ENCODE measurements around the gene CLK3. TPM values are rescaled to one million over a fixed set of nuclear protein-coding genes. Genes with fewer than 3 reads are reported as not detected.
A peak's percentile ranks its signal among the peaks of the same experiment; 100 is the strongest.

The CLK3 gene
- total RNA-seq, 1 donor from 2014 or later, result 51.4 TPM

DNA sequence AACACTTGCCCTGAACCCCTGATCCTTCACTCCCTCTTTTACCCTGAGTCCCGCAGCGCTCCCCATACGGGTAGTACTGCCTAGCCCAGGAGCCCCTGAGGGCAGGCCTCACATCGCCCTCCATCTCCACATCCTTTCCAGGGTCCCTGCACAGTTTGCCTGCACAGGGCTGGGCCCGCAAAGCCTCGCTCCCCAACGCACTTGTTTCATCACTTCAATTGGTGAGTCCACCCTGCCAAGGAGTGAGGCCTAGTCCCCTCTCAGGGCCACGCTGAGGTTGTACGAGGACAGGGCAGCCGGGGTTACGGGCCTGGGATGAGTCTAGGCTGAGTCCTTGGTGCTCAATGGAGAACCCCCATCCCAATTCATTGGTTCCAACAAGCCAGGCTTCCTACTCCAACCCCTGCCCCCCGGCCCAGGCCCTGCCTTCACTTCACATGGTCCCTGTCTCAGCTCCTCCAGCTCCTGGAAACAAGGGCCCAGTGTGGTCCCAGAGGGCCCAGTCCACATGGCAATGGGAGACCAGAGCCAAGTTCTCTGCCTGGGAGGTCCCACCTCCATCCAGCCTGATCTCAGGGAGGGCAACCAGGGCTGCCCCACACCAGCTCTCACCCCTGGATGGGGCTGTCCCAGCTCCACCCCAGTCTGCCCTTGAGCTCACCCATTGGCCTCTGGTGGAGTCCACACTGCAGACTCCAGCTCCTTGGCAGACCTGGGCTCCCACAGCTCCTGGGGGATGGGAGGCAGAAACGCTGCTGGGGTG, 12.4 kb upstream of the CLK3 start:
- DNase-seq (ENCODE audit: low spot score), result no peak

GRCh38 chr15:74603789-74604705, 11.6 kb upstream of the CLK3 start:
- no peak for DNase-seq (ENCODE audit: low spot score)

- no peak for DNase-seq (ENCODE audit: low spot score)
Observed at GRCh38 chr15:74604983-74605794, 10.4 kb upstream of the CLK3 start.

GRCh38 chr15:74605795-74606150, 9.9 kb upstream of the CLK3 start:
- no peak for DNase-seq (ENCODE audit: low spot score)

GRCh38 chr15:74608786-74609185, 6.8 kb upstream of the CLK3 start:
- no peak for DNase-seq (ENCODE audit: low spot score)

GRCh38 chr15:74609938-74610301, 5.7 kb upstream of the CLK3 start:
- DNase-seq (ENCODE audit: low spot score), result no peak

DNA sequence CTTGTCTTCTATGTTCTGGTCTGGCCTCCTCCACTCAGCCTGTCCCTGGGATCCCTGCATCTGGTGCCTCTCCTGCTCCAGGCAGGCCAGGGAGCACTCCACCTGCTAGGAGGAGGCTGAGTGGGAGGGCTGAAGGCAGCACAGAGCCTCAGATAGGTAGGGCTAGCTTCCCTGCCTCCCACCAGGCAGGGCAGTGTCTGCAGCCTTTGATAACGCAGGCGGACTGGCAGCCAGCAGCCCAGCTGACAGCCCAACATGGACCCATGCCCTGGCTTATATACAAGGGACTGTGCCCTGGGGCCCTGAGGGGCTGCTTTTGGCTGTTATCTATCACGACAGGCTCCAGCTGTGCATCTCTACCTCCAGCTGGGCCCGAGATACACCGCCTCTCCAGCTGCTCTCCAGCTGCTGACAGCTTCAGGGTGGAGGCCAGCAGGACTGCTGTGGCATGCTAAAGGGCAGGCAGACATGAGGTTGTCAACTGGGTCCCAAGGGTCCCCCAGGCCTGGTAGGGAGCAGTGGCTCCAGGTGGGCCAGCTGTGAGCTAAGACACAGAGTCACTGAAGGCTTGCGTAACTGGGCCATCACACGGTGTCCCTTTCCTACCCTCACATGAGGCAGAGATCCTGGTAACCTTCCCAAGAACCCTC, 5.2 kb upstream of the CLK3 start:
- no peak for DNase-seq (ENCODE audit: low spot score)

DNA sequence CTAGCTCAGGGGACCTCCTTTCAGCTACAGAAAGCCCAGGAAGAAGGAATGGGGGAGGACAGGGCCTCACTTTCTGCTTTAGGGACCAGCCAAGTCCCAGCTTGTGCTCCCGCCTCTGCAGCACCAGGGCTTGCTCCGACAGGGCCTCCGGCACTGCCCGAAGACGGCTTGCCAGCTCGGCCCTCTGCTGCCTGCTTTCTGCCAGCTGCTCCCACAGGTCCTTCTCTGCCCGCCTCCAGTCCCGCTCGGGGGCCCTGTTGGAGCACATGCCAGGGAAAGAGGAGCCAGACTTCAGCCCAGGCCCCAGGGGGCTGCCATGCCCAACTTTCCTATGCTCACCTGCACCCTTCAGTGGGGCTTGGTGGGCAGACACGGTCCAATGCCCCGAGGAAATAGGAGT, 4.3 kb upstream of the CLK3 start:
- no peak for DNase-seq (ENCODE audit: low spot score)

GRCh38 chr15:74611834-74612233, 3.8 kb upstream of the CLK3 start:
- no peak for DNase-seq (ENCODE audit: low spot score)

GRCh38 chr15:74612677-74613076, 3.0 kb upstream of the CLK3 start:
- no peak for DNase-seq (ENCODE audit: low spot score)

DNA sequence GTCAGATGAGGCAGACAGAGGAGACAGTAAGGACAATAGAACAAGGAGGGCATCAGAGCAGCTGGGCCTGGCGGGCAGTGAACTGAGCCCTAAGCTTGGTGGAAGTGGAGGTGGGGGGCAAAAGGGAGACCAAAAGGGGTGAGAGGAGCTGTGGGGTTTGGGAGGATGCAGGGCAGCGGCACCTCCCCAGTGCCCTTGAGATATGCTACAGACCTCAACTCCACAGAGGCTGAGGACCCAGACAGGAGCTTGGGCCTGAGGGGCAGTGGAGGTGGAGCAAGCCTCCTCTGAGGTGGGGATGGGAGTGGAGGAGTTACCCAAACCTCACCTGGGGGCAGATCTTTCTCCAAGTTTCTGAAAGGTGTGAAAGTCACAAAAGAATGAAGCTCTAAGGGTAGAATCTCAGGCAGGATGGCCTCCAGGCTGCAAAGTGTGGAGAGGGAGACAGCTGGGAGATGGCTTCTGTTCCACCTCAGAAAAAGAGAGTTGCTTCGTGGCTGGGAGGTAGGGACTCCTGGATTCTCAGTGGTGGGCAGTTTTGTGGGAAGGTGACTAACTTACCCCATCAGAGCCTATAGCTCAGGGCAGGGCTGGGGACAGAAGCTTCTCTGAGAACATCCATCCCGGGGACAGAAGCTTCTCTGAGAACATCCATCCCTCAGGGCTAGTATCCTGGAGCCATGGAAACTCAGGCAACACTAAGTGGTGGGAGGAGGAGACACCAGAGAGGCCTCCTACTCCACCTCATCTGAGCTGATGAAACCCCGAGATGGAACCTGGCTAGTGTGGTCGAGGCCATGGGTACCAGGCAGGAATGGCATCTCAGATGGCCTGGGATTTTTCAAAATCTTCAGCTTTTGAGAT, 2.3 kb upstream of the CLK3 start:
- DNase-seq (ENCODE audit: low spot score), result no peak

- DNase-seq (ENCODE audit: low spot score), result no peak
Observed at GRCh38 chr15:74613953-74614743, 1.5 kb upstream of the CLK3 start.

DNA sequence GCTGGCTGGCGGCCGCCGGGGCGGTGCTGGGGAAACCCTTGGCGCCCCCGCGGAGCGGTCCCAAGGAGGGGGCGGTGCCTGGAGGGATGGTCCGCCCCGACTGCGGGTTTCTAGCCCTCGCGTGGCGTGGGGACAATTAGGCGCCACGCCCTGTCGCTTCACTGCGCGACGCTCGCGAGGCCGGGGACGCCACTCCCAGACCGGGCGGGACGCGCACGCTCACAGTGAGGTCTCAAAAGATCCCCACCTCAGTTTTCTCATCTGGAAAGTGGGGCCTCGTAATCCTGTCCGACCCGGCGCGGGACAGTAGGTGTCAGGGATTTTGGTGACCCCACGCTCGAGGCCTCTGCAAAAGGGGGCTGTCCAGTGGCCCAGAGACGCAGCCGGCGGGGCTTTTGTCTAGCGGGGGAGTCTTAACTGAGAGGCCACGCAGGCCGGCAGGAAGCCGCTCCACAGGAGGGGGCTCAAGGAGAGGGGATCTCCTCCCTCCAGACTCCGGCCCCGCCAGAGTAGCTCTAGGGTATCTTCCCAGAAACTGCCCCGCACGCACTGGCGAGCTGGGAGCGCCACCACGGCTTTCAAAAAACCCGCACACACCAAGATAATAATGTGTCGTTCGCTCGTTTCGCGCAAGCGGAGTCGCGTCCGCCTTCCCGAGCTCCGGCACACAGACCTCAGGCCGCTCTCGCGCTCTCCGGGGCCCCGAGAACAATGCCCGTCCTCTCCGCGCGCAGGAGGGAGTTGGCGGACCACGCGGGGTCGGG, 710 bp upstream of the CLK3 start:
- peak; percentile 94 for DNase-seq (ENCODE audit: low spot score)

DNA sequence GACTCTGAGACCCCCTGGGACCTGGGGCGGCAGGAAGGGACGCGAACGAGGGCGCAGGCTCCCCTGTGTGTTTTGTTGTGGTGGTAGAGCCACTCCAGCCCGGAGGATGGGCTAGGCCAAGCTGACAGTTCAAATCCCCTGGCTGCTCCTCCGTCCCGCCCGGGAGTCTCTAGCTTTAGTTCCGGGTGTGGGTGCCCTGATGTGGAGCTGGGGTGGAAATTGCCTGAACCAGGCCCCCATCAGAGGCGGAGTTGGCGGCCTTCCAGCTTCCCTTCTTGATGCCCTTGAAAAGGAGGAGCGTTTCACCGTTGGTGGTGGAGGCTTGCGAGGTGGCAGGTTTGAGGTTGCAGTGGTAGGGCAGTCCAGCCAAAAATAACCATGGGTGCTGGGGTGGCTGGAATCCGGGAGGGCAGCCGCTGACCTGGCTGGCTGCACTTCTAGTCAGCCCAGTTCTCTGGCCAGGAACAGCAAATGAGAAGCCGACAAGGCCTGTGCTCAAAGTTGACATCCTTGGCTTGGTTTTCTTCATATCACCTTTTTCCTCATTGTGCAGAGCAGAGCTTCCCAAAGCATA, 817 bp downstream of the CLK3 start:
- no peak for DNase-seq (ENCODE audit: low spot score)

DNA sequence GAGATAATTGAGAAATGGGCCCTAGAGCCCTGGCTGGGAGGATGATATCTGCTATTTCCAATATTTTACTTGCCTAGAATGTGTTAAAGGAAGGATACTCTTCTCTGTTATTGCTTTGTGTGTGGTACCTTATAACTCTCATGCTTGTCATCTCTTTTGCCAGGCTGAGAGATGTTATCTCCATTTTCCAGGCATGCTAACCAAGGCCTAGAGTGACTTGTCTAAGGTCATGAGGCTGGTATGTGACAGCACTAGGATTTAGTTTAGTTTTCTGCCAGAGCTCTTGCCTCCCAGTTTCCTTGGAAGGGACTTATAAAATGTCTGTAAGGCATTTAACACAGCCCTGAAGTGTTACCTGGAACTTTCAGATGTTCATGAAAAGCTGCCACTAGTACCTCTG, 1.4 kb downstream of the CLK3 start:
- DNase-seq (ENCODE audit: low spot score), result no peak

DNA sequence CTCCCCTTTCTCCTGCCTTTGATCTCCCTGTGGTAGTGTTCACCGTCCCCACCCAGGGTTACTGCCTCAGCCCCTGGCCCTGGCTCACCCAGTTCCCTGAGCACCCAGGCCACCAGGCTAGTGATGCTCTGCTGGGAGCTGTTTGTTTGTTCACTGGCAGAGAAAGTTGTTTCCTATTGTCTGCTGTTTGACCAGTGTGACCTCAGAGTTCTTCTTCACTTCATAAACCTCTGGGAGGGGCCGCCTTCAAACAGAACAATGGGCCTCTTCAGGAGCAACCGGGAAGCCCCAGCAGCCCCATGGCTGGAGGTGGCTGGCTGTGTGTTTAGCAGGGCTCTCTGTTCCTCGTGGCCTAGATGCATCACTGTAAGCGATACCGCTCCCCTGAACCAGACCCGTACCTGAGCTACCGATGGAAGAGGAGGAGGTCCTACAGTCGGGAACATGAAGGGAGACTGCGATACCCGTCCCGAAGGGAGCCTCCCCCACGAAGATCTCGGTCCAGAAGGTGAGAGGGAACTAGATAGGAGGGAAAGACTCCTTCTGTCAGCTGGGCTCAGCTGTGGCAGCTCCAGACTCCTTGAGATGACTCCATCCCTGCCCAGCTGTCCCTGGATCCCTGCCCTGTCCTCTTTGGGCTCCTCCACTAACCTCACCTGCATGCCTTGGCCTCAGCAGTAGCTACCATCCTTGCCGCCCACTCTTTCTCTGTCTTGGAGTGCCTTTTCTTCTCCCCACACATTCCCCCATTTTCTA, 3.4 kb downstream of the CLK3 start:
- DNase-seq (ENCODE audit: low spot score), result no peak

DNA sequence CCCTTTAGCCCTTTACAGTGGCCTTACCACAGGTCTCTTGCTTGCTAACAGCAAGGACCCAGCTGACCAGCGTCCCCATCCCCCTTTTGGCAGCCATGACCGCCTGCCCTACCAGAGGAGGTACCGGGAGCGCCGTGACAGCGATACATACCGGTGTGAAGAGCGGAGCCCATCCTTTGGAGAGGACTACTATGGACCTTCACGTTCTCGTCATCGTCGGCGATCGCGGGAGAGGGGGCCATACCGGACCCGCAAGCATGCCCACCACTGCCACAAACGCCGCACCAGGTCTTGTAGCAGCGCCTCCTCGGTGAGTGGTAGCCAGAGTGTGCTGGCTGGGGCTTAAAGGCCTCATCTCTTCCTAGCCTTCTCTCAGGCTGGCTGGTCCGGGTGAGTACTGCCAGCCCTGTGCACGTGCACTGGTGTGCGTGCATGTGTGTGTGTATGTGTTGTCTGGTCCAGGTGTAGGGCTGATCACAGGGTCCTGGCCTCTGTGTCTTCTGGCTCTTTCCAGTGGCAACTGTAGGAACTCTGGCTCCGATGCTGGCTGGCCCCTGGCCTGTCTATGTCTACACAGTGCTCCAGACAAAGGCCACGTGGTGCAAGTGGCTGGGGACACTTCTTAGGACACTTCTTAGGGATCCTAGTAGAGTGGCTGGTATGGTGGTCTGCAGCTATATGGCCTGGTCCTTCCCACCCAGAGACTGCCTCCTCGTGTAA, 4.4 kb downstream of the CLK3 start:
- DNase-seq (ENCODE audit: low spot score), result no peak
